ENCODE results near the gene TXNIP. TPM values are rescaled to one million over a fixed set of nuclear protein-coding genes. Genes with fewer than 3 reads are reported as not detected.

The TXNIP gene
- total RNA-seq, 1 donor from 2014 or later = 38.8 TPM

DNA sequence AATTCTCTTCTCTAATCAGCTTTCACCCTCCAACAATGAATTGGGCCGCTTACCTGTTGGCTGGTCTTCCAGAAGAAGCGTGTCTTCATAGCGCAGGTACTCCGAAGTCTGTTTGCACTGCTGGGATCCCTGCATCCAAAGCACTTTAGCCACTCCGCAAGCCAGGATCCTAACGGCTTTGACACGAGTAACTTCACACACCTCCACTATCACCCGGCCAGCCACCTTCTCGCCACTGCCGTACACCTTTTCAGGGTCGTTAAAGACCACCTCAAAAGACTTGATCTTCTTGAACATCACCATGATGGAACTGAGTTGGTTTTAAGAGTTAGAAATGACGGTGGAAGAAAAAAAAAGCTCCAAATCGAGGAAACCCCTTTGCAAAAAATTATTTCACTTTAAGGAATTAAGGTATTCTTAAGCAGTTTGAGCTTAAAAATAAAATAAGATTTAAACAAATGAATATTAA is 381 bp downstream of the TXNIP start:
- DNase-seq (ENCODE audit: low spot score, unreplicated experiment) = no peak

DNA sequence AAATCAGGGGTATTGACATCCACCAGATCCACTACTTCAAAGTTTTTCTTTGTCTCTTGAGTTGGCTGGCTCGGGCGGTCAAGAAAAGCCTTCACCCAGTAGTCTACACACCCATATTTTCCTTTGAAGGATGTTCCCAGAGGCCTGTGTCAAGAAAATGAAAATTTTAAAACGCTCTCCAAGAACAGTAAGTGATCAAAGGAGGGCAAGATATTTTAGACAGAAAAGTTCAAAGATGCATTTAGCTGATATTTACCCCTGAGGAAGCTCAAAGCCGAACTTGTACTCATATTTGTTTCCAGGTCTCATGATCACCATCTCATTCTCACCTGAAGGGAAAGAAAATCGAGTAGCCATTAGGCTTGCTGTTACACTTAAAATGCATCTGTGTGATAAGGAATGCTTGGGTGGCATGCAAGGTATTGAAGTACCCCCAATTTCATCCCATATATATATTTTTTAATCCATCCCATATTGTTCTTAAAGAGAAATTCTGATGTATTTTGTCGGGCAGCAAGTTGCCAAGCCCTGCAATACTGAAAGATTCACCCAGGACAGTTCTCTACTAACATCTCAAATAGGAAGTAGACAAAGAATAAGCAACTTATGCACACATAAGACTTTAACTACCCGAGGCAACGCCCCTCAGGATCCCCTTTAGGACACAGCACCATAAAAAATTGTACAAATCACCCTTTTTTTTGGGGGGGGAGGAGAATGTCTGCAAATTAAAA is 1.1 kb downstream of the TXNIP start:
- peak overlapping the region; percentile 79 for H3K27ac Mint-ChIP-seq
- peaks cover 25% of the 10 kb centered on the region for H3K36me3 Mint-ChIP-seq (ENCODE audit: insufficient read depth)
- peaks cover 43% of the 10 kb centered on the region for H3K4me1 Mint-ChIP-seq (ENCODE audit: low read depth)
- no peak for DNase-seq (ENCODE audit: low spot score, unreplicated experiment)
- no peaks in the 10 kb centered on the region for H3K9me3 Mint-ChIP-seq (ENCODE audit: low read depth)
- H3K4me3 Mint-ChIP-seq (ENCODE audit: low read depth) = peak overlapping the region; percentile 94
- H3K27me3 Mint-ChIP-seq = no peaks in the 10 kb centered on the region
- TF ChIP-seq, protein P1, sequence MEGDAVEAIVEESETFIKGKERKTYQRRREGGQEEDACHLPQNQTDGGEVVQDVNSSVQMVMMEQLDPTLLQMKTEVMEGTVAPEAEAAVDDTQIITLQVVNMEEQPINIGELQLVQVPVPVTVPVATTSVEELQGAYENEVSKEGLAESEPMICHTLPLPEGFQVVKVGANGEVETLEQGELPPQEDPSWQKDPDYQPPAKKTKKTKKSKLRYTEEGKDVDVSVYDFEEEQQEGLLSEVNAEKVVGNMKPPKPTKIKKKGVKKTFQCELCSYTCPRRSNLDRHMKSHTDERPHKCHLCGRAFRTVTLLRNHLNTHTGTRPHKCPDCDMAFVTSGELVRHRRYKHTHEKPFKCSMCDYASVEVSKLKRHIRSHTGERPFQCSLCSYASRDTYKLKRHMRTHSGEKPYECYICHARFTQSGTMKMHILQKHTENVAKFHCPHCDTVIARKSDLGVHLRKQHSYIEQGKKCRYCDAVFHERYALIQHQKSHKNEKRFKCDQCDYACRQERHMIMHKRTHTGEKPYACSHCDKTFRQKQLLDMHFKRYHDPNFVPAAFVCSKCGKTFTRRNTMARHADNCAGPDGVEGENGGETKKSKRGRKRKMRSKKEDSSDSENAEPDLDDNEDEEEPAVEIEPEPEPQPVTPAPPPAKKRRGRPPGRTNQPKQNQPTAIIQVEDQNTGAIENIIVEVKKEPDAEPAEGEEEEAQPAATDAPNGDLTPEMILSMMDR (IDR thresholded peaks at IDR 0.05; ENCODE audit: unreplicated experiment) = no peak

More for the DNA sequence above, 381 bp downstream of the TXNIP start:
- Mint-ChIP-seq H3K4me3 (ENCODE audit: low read depth) (peak overlapping the region; percentile 94), H3K4me1 (ENCODE audit: low read depth) (peaks cover 41% of the 10 kb centered on the region), H3K27me3 (no peaks in the 10 kb centered on the region), H3K36me3 (ENCODE audit: insufficient read depth) (peaks cover 25% of the 10 kb centered on the region), H3K27ac (no peak overlapping the region), H3K9me3 (ENCODE audit: low read depth) (no peaks in the 10 kb centered on the region)
- TF ChIP-seq, protein P1 (IDR thresholded peaks at IDR 0.05; ENCODE audit: unreplicated experiment) = no peak

DNA sequence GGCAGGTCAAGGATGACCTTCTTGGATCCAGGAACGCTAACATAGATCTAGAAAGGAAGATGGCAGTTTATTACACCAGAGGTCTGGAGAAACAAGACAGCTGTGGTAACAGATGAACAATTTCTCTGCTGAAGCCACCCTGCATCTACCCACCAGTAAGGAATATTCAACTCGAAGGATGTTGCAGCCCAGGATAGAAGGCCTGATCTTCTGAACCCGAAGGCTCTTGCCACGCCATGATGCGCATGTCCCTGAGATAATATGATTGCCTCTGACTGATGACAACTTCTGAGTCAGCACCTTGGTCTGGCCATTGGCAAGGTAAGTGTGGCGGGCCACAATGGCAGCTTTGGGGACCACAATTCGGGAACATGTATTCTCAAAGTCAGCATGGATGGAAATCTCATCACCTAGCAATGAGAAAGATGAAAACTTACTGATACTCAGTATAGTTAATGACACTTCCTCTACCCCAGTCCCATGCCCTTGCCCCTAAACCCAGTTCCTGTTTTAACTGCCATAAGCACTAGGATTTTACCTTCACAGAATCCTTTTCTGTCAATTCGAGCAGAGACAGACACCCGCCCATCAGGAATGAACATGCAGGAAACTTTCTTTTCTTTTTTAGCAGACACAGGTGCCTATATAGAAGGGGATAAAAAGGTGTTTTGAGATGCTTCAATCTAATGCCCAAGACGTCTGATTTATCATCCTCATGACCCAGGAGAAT is 1.8 kb downstream of the TXNIP start:
- peaks cover 41% of the 10 kb centered on the region for H3K4me1 Mint-ChIP-seq (ENCODE audit: low read depth)
- no peak overlapping the region for H3K27ac Mint-ChIP-seq
- H3K27me3 Mint-ChIP-seq = no peaks in the 10 kb centered on the region
- peaks cover 25% of the 10 kb centered on the region for H3K36me3 Mint-ChIP-seq (ENCODE audit: insufficient read depth)
- TF ChIP-seq, protein P1 (IDR thresholded peaks at IDR 0.05; ENCODE audit: unreplicated experiment) = no peak
- H3K9me3 Mint-ChIP-seq (ENCODE audit: low read depth) = no peaks in the 10 kb centered on the region
- H3K4me3 Mint-ChIP-seq (ENCODE audit: low read depth) = peak overlapping the region; percentile 94
- DNase-seq (ENCODE audit: low spot score, unreplicated experiment) = no peak

DNA sequence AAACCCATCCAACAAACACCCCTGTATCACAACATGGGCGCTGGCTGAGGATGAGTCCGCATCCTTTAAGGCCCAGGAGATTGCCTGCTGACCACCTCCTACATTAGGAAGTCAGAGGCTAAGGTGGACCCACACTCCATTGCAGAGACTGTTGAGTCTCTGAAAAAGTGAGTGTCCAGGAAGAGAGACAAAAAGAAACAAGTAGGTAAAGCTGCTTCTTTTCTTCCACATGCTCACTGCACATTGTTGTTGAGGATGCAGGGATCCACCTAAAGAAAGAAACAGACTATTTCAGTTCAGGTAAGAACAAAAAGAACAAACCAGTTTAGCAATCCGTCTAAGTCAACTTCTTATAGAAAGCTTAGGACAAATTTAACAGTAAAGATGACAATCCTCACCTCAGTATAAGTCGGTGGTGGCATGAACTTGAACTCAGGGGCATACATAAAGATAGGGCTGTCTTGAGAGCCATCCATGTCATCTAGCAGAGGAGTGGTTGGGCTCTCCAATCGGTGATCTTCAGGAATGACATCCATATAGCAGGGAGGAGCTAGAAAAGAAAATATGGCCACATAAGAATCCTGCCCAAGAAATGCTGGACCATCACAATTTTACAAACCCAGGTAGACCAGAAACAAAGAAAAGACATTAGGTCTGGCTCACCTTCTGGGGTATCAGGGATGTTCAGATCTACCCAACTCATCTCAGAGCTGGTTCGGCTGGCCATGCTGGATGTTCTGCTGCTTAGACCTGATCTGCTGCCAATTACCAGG is 2.6 kb downstream of the TXNIP start:
- Mint-ChIP-seq H3K4me3 (ENCODE audit: low read depth) (peak overlapping the region; percentile 94), H3K36me3 (ENCODE audit: insufficient read depth) (peaks cover 25% of the 10 kb centered on the region), H3K9me3 (ENCODE audit: low read depth) (no peaks in the 10 kb centered on the region), H3K27me3 (no peaks in the 10 kb centered on the region), H3K27ac (peak overlapping the region; percentile 85), H3K4me1 (ENCODE audit: low read depth) (peaks cover 38% of the 10 kb centered on the region)
- DNase-seq (ENCODE audit: low spot score, unreplicated experiment) = no peak
- TF ChIP-seq, protein P1 (IDR thresholded peaks at IDR 0.05; ENCODE audit: unreplicated experiment) = no peak
